ENCODE data around the gene UBE2N. TPM values are rescaled to one million over a fixed set of nuclear protein-coding genes. Genes with fewer than 3 reads are reported as not detected.
A peak's percentile ranks its signal among the peaks of the same experiment; 100 is the strongest.
"Not testable (repeated sequence)": the region's sequence is repeated elsewhere in the genome, so short reads cannot be mapped to it uniquely, and the experiment has no call there.

The UBE2N gene
- total RNA-seq, 2 experiments from 2014 or later, result 186 to 279 TPM

DNA sequence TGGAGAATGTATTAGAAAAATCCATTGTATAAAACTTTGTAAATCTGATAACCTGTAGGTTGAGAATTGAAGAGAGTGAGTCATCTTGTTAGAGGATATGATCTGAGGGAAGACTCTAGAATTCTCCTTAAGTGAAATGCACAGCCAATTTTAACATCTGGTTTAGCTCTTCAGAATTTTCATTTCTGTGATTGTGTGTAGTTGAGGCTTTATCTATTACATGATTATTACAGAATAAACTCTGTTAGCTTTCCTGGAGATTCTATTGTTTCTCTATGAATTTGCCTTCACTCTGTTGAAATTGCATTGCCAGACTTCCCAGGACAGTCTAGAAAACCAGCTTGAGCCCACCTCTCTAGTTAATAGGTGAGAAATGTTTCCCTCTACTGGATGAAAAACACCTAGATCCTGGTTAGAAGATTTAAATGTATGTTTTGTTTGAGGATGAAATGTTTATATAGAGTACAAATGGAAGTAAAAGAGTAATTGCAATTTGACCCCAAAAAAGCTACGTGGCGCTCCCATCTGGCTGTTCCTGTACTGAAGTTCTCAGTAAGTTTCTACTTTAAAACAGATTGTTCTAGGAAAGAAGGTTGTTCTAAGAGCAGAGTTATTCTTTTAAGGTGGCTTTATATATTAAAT lies 61.1 kb downstream of the UBE2N start:
- intact Hi-C loops (cut with DNase I, micrococcal nuclease), result loop anchor here (1.0 to 10.0 kb wide), 4 partner anchors 8 to 596 kb away; no protein-coding TSS in a partner anchor
- ChIA-PET CTCF (interaction anchor here (0.5 to 2.4 kb wide), 15 partner anchors 8 to 393 kb away, joined by 3 to 15 read pairs (median 3); no protein-coding TSS in a partner anchor), POLR2A (interaction anchor here (1.5 kb wide), 1 partner anchor 39 kb away, joined by 12 read pairs; no protein-coding TSS in a partner anchor)
- peak overlapping the region; percentile 99 for H3K27ac Mint-ChIP-seq
- DNase-seq (no peak), ATAC-seq (no peak)
- peaks cover 49% of the 10 kb centered on the region for H3K4me1 Mint-ChIP-seq
- H3K9me3 Mint-ChIP-seq (ENCODE audit: low read depth), result no peaks in the 10 kb centered on the region
- peaks cover 22% of the 10 kb centered on the region for H3K36me3 Mint-ChIP-seq (ENCODE audit: low read depth)
- no peaks in the 10 kb centered on the region for H3K27me3 Mint-ChIP-seq
- peak overlapping the region; percentile 98 for H3K4me3 Mint-ChIP-seq

DNA sequence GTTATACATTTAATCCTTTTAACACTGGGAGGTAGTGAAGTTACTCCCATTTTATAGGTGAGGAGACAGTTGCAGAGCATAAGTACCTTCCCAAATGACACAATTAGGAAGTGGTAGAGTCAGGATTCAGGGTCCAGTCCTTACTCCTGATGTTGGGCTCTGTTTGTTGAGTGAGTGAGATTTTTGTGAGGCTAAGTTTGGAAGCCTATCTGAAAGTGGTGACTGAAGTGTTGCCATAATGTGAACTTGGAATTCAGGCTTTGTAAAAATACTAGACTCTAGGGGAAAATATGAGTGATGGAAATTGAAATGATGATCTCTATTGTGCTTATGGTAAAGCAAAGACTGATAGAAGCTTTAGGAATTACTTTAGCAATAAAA lies 61.8 kb downstream of the UBE2N start:
- POLR2A ChIA-PET, result interaction anchor here (1.5 kb wide), 1 partner anchor 40 kb away, joined by 12 read pairs; no protein-coding TSS in a partner anchor
- intact Hi-C loops (cut with DNase I, micrococcal nuclease), result loop anchor here (1.0 to 10.0 kb wide), 9 partner anchors 8 to 1837 kb away; partner anchors contain the start of genes EEA1 (in 1 of the 2), FGD6 (in 1 of the 2), UBE2N (in 1 of the 2) and VEZT (in 1 of the 2)
- CTCF ChIA-PET, result interaction anchor here (0.7 to 2.4 kb wide), 9 partner anchors 12 to 392 kb away, joined by 3 to 15 read pairs (median 3); no protein-coding TSS in a partner anchor
- no peak for ATAC-seq
- no peaks in the 10 kb centered on the region for H3K27me3 Mint-ChIP-seq
- H3K36me3 Mint-ChIP-seq (ENCODE audit: low read depth), result peaks cover 16% of the 10 kb centered on the region
- peaks cover 43% of the 10 kb centered on the region for H3K4me1 Mint-ChIP-seq
- peak overlapping the region; percentile 99 for H3K27ac Mint-ChIP-seq
- DNase-seq, result no peak
- peak overlapping the region; percentile 98 for H3K4me3 Mint-ChIP-seq
- H3K9me3 Mint-ChIP-seq (ENCODE audit: low read depth), result no peaks in the 10 kb centered on the region

DNA sequence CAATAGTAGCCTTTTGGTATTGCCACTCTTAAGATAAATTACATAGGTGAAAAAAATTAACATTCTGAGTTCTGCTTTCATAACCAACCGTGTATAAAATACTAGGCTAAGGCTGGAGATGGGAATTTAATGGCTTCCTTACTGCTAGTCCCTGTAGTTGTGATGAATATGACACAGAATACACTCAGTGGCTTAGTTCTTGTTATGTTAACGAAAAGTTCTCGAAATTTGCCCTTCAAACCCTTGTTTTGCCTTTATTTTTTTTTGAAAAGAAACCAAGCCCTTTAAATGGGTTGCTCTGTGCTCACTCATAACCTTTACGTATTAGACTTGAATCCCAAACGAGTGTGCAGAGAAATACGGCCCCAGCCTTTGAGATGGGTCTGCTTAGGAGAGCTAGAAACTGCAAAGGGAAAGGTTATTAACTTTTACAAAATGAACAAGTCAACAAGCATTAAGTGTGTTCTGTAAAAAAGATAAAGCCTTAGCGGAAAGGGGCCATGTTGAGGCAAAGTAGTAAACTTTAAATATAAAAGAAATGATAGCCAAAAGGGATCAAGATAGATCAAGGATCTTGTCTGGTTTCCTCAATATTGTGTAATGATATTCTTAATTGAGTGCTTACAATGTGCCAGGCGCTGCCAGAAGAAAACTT lies 62.3 kb downstream of the UBE2N start:
- ChIA-PET CTCF (interaction anchor here (0.7 to 1.2 kb wide), 3 partner anchors 13 to 393 kb away, joined by 3 read pairs; no protein-coding TSS in a partner anchor), POLR2A (no interaction called here)
- no peaks in the 10 kb centered on the region for H3K9me3 Mint-ChIP-seq (ENCODE audit: low read depth)
- peak overlapping the region; percentile 99 for H3K27ac Mint-ChIP-seq
- H3K27me3 Mint-ChIP-seq, result no peaks in the 10 kb centered on the region
- intact Hi-C loops (cut with DNase I, micrococcal nuclease), result loop anchor here (2.0 to 5.0 kb wide), 5 partner anchors 61 to 1838 kb away; partner anchors contain the start of genes EEA1 (in 1 of the 2), FGD6 (in 1 of the 2), UBE2N (in 1 of the 2) and VEZT (in 1 of the 2)
- H3K4me1 Mint-ChIP-seq, result peaks cover 41% of the 10 kb centered on the region
- H3K36me3 Mint-ChIP-seq (ENCODE audit: low read depth), result peaks cover 16% of the 10 kb centered on the region
- DNase-seq, result no peak
- no peak for ATAC-seq
- peak overlapping the region; percentile 98 for H3K4me3 Mint-ChIP-seq

DNA sequence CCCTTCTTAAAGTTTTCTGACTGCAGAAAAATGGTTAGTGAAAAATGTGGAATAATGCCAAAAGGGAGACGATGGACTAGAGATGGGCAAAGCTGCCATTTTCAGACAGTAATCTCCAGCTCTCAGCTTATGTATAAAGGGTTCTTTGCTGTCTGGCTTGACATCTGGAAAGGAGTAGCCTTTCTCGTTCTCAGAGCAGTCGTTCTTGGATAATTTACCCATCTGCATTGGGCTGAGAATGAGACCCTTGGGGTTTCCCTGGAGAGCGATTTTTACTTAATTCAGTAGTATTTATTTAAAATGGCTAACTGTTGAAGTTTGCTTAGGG lies 62.8 kb downstream of the UBE2N start:
- CTCF ChIA-PET, result interaction anchor here (0.7 kb wide), 1 partner anchor 392 kb away, joined by 3 read pairs; no protein-coding TSS in a partner anchor
- ATAC-seq, result no peak
- H3K27me3 Mint-ChIP-seq, result no peaks in the 10 kb centered on the region
- H3K4me3 Mint-ChIP-seq, result peak overlapping the region; percentile 98
- peaks cover 45% of the 10 kb centered on the region for H3K4me1 Mint-ChIP-seq
- POLR2A ChIA-PET, result no interaction called here
- intact Hi-C loops (cut with DNase I, micrococcal nuclease), result loop anchor here (1.0 to 5.0 kb wide), 6 partner anchors 62 to 1838 kb away; partner anchors contain the start of genes EEA1 (in 1 of the 2), FGD6 (in 1 of the 2), MRPL42 (in 1 of the 2) and UBE2N (in 1 of the 2)
- peak overlapping the region; percentile 99 for H3K27ac Mint-ChIP-seq
- no peak for DNase-seq
- H3K36me3 Mint-ChIP-seq (ENCODE audit: low read depth), result peaks cover 16% of the 10 kb centered on the region
- no peaks in the 10 kb centered on the region for H3K9me3 Mint-ChIP-seq (ENCODE audit: low read depth)

DNA sequence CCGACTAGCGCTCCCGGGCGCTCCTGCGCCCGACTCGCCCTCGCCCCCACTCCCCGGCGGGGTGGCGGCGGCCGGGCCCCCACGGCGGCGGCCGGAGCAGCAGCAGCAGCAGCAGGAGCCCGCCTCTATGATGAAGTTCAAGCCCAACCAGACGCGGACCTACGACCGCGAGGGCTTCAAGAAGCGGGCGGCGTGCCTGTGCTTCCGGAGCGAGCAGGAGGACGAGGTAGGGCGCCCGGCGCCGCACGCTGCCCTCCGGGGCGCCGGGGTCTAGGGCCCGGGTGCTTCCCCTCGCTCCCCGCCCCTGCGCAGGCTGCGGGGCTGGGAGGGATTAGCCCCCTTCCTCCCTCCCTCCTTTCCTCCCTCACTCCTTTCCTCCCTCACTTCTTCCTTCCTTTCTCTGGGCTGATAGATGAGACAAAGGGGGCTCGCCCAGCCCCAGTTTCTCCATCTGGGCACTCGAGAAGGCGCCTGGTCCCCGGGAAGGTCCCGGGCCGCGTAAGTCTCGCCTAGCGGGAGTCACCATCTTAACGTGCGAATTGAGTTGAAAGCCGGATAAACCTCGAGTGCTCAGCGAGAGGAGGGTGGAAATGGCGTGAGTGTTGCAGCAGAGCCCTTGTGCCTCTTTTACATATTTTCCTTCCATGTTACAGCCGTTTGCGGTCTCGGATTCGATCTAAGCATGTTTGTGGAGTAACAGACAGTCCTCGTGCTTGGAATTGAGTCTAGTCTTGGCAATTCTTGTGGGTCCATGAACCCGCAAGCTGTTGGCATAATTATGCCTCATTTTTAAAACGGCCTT lies 63.4 kb downstream of the UBE2N start:
- H3K27me3 Mint-ChIP-seq; H3K9me3 Mint-ChIP-seq (ENCODE audit: low read depth); POLR2A ChIA-PET: not testable (repeated sequence)
- DNase-seq, result peak; percentile 76
- Mint-ChIP-seq H3K27ac (peak overlapping the region; percentile 99), H3K4me1 (peaks cover 40% of the 10 kb centered on the region), H3K4me3 (peak overlapping the region; percentile 98), H3K36me3 (ENCODE audit: low read depth) (peaks cover 16% of the 10 kb centered on the region)
- ATAC-seq, result peak; percentile 66
- CTCF ChIA-PET, result interaction anchor here (0.7 to 1.4 kb wide), 2 partner anchors 19 to 392 kb away, joined by 3 read pairs; no protein-coding TSS in a partner anchor
- intact Hi-C loops (cut with DNase I, micrococcal nuclease), result loop anchor here (1.0 to 5.0 kb wide), 6 partner anchors 62 to 1839 kb away; partner anchors contain the start of genes EEA1 (in 1 of the 2), FGD6 (in 1 of the 2), MRPL42 (in 1 of the 2) and UBE2N (in 1 of the 2)

DNA sequence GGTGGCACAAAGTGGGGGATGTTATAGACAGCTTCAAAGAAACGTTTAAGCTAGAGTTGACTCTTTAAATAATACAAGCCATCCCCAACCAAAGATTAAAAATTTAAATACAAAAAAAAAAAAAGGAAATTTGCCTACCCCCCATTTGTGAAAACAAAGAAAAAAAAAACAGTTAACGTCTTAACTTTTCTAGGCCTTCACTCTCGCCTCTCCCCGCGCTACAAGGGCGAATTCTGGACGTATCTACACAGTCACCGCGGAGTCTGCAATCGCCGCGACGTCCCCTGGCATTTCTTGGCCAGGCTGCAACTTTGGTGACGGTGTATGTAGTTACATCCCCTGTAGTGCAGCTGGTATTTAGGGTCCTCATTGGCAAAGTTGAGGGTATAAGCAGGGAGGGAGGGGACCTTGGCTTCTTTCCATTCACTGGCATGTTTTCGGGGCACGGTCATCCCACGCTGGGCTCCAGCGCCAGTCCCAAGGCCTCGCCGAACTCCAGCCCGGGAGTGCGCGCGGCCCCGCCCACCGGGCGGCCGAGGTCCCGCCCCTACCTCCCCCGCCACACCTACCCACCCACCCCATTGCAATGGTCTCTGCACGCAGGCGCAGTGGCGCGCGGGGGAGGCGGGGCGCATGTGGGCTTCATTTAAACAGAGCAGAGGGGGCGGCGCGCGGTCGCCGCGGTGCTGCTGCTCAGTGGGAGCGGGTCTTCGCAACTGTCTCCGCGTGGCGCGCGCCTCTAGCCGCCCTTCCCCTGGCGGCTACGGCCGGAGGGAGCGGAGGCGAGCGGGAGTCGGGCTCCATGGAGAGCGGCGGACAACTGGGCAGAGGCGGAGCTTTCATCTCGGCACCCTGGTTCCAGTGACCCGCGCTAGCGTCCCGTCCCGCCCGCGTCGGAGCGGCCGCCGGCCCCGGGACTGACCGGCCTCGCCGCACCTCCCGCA lies 64.2 kb downstream of the UBE2N start, which contains the start of gene NUDT4:
Gene NUDT4, plus strand, starts transcription at position 674 of the 944 bp plus-strand sequence. CDS start 398 bp downstream, outside the sequence.
- peak; percentile 80 for ATAC-seq
- no peaks in the 10 kb centered on the region for H3K9me3 Mint-ChIP-seq (ENCODE audit: low read depth)
- H3K36me3 Mint-ChIP-seq (ENCODE audit: low read depth), result peaks cover 10% of the 10 kb centered on the region
- H3K4me3 Mint-ChIP-seq, result peak within 1 kb of the TSS; percentile 98
- peaks cover 32% of the 10 kb centered on the region for H3K4me1 Mint-ChIP-seq
- H3K27me3 Mint-ChIP-seq, result no peaks in the 10 kb centered on the region
- POLR2A ChIA-PET, result no interaction called here
- intact Hi-C loops (cut with DNase I, micrococcal nuclease), result loop anchor here (1.0 to 5.0 kb wide), 9 partner anchors 63 to 1840 kb away; partner anchors contain the start of genes EEA1 (in 2 of the 2), FGD6 (in 1 of the 2), MRPL42 (in 1 of the 2) and UBE2N (in 1 of the 2)
- peak within 1 kb of the TSS; percentile 99 for H3K27ac Mint-ChIP-seq
- peak; percentile 98 for DNase-seq
- CTCF ChIA-PET, result interaction anchor here (0.6 to 1.4 kb wide), 4 partner anchors 18 to 1953 kb away, joined by 3 to 4 read pairs (median 4); no protein-coding TSS in a partner anchor

DNA sequence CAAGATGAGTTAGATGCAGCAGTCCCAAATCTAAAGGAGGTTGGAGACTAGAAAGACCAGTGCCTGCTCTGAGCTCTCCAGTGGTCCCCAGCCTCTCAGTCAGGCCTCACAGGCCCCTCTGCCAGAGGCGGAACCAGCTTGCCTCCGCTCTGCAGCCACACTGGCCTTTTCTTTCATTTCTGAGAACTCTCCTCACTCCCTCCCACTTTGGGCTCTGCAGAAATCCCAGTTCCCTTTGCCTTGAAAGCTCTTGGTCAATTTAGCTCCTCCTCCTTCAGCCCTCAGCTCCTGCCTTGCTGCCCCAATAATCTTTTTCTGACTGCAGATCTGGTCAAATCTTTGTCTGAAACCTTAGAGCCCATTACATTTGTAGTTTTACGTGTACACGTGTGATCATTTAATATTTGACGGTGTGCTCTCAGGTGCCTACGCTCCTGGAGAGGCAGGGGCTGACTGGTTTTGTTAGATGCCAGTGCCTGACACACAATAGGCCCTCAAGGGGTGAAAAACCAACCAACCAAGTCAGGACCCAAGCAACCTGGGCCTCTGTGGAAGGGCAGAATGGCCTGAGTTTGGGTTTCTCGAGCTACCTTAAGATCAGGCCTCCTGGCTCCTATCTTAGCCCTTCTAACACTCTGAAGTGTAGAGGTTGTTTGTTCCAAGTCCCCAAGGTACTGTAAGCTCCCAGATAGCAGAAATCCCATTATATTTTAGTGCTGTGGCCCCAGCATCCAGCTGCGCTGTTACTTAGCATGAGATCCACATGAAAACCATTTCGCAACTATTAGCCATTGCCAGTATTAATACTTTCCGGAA lies 65.1 kb downstream of the UBE2N start:
- CTCF ChIA-PET, result interaction anchor here (0.7 to 1.4 kb wide), 5 partner anchors 17 to 1954 kb away, joined by 3 to 4 read pairs (median 3); no protein-coding TSS in a partner anchor
- no peak for DNase-seq
- ATAC-seq, result no peak
- Mint-ChIP-seq H3K36me3 (ENCODE audit: low read depth) (peaks cover 6% of the 10 kb centered on the region), H3K4me3 (peak overlapping the region; percentile 72), H3K27ac (no peak overlapping the region), H3K27me3 (no peaks in the 10 kb centered on the region), H3K4me1 (peaks cover 25% of the 10 kb centered on the region), H3K9me3 (ENCODE audit: low read depth) (no peaks in the 10 kb centered on the region)
- POLR2A ChIA-PET, result no interaction called here
- intact Hi-C loops (cut with DNase I, micrococcal nuclease), result loop anchor here (1.0 to 5.0 kb wide), 7 partner anchors 66 to 1841 kb away; partner anchors contain the start of genes EEA1 (in 2 of the 2), FGD6 (in 1 of the 2) and VEZT (in 1 of the 2)

DNA sequence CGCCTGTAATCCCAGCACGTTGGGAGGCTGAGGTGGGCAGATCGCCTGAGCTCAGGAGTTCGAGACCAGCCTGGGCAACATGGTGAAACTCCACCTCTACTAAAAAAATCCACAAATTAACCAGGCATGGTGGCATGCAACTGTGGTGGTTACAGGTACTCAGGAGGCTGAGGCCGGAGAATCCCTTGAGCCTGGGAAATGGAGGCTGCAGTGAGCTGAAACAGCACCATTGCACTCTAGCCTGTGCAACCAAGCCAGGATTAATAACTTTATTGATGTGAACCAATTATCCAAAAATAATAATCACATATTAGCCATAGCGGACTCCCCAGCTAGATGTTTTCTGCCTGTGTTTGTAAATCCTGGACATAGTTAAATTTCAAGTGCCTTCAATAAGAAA lies 65.8 kb downstream of the UBE2N start:
- H3K36me3 Mint-ChIP-seq (ENCODE audit: low read depth), result no peaks in the 10 kb centered on the region
- ATAC-seq (no peak), DNase-seq (no peak)
- no peak overlapping the region for H3K27ac Mint-ChIP-seq
- intact Hi-C loops (cut with DNase I, micrococcal nuclease), result loop anchor here (5.0 kb wide), 4 partner anchors 129 to 1841 kb away; partner anchors contain the start of genes EEA1 (in 1 of the 2), FGD6 (in 1 of the 2) and VEZT (in 1 of the 2)
- H3K27me3 Mint-ChIP-seq, result no peaks in the 10 kb centered on the region
- no peaks in the 10 kb centered on the region for H3K9me3 Mint-ChIP-seq (ENCODE audit: low read depth)
- ChIA-PET CTCF (interaction anchor here (1.0 to 1.1 kb wide), 2 partner anchors 79 to 388 kb away, joined by 3 read pairs; no protein-coding TSS in a partner anchor), POLR2A (interaction anchor here (0.7 kb wide), 1 partner anchor 194 kb away, joined by 6 read pairs; no protein-coding TSS in a partner anchor)
- no peak overlapping the region for H3K4me3 Mint-ChIP-seq
- H3K4me1 Mint-ChIP-seq, result peaks cover 18% of the 10 kb centered on the region

Measured in activated CD4-positive, alpha-beta T cell treated with anti-CD3 and anti-CD28 coated beads for 36 hours (primary cell).